GM18519 (cell line): ENCODE results near the gene SMIM7.
A peak's percentile ranks its signal among the peaks of the same experiment; 100 is the strongest.
"Not testable (repeated sequence)": the region's sequence is repeated elsewhere in the genome, so short reads cannot be mapped to it uniquely, and the experiment has no call there.

Experiments used
- ATAC-seq: cut with Tn5 transposase; IDR thresholded peaks from one replicate; pipeline ENCODE4 v1.9.1; 2021; ENCODE audit warnings: mild to moderate bottlenecking, moderate library complexity; ENCODE audit not compliant: unreplicated experiment, low FRiP score

SMIM7 gene

DNA sequence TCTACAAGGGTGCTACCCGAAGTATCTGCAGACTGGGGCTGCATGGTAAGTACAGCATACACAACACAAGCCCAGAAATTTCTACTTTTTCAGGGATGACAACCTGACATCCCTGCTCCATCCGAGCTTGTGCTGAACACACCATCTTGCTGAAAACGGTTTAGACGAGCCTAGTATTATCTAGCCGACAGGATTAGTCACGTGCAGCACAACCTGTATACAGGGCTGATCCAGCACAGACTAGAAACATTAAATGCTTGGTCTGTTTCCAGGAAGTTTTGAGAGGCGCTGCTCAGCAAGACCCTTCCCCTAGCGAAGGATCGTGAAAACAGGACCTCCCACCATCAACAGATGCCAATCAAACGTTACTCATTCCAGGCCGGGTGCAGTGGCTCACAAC is 4.2 kb downstream of the SMIM7 start:
- no peak for ATAC-seq

DNA sequence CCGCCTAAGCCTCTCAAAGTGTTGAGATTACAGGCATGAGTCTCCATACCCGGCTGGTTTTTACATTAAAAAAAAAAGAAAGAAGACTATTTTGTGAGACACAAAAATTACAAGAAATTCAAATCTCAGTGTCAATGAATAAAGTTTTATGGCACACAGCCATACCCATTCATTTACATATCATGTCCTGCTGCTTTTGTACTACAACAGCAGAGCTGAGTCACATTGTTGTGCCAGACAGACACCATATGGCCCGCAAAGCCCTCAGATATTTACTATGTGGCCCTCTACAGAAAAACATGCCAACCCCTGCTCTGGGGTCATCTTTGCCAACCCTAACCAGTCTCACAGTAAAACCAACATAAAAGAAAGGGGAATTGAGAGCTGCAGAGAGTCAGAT is 5.3 kb downstream of the SMIM7 start:
- ATAC-seq: no peak

DNA sequence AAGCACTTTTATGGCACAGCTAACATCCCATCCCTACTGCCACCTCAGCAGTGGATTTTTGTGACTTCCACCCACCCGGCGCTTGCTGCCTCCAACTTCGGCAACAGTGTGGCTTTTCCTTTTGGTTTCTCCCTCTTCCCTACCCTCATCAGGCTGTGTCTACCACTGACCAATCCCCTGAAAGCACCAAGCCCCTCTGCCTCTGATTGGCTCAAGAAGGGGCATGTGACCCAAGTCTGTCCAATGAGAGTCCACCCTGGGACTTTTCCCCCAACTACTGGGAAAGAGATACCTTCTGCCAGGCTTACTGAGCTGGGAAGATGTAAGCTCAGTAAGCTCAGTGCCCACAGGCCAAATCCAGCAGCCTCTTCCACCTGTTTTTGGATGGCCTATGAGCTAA is 5.8 kb downstream of the SMIM7 start:
- ATAC-seq: no peak

DNA sequence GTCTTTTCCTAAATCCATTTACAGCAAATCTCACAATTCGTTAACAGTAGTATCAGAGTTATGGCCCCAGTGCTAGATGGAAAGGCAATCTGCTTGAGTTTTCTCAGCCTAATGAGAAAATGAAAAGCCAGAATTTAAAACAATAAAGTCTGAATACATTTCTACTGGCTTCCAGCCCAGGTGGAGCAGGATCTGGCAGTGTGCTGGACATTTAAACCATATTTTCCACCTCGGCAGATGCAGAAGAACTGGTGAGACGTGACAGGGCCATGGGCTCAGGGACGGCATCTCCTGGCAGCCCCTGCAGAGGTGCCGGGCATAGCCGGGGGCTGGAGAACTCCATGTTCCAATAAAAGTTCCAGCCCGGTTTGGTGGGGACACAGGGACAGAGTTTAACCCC is 7.1 kb downstream of the SMIM7 start:
- no peak for ATAC-seq

DNA sequence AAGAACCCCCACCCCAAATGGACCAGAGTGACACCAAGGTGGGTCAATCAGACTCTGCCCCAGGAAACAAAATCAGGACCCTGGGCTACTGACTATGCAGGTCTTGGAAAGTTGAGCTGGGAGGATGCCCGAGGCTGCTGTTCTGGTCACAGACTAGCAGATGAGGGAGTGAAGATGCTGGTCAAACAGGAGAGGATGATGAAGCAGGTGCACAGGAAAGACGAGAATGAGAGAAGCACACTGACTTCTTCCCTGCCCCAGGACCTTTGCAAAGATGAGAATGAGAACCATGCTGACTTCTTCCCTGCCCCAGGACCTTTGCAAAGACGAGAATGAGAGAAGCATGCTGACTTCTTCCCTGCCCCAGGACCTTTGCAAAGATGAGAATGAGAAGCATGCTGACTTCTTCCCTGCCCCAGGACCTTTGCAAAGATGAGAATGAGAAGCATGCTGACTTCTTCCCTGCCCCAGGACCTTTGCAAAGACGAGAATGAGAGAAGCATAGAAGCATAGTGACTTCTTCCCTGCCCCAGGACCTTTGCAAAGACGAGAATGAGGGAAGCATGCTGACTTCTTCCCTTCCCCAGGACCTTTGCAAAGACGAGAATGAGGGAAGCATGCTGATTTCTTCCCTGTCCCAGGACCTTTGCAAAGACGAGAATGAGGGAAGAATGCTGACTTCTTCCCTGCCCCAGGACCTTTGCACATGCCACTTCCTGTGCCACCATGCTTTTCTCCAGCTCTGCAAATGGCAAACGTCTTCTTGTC is 8.3 kb downstream of the SMIM7 start:
- not testable (repeated sequence) for ATAC-seq

DNA sequence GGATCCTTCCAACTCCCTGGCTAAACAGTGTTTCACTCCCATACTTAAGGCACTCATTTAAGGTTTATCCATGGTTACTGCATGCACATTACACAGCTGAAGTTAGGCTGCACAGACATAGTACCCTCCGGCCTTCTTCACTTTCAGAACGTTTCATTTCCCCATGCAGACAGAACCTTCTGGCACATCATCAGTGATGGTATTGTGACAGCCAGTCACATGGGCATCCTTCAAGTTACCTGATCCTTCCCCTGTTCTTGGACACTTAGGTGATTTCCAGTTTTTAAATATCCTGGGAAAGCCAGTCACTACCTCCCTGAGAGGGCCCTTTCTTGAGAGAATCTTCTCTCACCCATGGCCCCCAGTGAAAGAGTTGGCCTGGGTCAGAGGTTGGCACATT is 9.1 kb downstream of the SMIM7 start:
- no peak for ATAC-seq

DNA sequence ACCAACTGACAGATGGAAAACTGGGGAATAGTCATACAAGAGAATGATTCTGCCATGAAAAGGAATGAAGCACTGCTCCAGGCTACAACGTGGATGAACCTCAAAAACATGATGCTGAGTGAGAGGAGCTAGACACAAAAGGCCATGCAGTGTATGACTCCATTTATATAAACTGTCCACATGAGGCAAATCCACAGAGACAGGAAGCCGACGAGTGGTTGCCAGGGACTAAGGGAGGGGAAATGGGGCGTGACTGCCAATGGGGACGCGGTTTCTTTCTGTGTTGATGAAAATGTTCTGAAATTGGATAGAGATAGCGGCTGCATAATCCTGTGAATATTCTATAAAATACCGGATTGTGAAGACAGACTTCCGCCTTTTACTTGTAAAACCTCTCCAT is 10.2 kb downstream of the SMIM7 start:
- no peak for ATAC-seq

DNA sequence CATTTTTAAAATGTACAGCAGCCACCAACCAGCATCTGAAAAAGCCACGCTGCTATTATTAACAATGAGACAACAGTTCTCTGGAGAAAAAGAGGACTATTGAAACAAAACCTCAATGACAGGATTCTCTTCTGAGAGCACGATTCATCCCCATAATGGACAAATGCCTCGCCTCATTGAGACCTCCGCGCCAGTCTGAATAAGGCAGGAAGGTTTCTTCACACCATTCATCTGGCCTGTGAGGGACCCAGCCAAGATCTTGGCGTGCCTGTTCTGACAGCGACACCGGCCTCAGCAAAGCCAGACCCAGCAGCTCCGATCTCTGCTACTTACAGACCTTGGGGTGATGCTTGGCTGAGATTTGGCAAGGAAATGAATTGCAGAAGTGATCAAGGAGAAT is 14.8 kb downstream of the SMIM7 start:
- no peak for ATAC-seq

DNA sequence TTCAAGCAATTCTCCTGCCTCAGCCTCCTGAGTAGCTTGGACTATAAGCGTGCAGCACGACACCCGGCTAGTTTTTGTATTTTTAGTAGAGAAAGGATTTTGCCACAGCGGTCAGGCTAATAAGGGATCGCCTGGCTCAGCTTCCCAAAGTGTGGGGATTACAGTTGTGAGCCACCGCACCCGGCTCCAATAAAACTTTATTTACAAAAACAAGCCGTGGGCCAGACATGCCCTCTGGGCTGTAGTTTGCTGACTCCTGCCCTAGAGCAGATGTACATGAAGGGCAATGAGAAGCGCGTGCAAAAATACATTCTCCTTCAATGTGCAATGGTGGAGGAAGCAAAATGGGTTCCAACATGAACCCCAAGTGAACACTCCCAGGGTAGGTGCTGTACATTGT is 18.2 kb downstream of the SMIM7 start:
- no peak for ATAC-seq

DNA sequence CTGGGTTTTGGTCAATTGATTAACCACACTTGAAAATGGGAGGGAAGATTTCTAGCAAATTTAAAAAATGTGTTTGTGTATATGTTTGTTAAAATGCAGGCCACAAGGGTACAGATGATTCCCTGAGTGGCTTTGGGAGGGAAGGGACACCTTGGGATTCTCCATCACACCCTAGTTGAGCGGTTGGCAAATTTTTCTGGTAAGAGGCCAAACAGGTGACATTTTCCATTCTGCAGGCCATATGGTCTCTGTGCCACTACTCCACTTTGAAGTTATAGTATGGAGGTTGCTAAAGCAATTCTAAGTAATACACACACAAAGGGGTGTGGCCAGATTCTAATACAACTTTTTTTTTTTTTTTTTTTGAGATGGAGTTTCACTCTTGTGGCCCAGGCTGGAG is 19.0 kb downstream of the SMIM7 start:
- ATAC-seq: no peak

DNA sequence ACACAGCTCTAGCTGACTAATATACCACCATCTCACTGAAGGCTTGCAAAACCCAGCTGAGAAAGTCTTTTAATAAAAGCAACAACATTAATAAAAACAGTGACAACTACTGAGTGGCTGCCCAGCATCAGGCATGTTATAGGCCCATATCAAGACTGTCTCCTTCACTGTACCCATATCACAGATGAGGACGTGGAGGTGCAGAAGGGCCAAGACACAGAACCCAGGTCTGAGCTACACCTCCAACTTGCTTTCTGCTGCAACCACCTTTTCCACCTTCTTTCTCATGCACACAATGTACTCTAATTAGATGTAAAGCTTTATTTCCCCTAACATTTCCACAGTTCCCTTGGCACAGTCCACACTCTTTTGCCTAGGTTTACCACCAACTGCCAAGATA is 21.3 kb downstream of the SMIM7 start:
- no peak for ATAC-seq

DNA sequence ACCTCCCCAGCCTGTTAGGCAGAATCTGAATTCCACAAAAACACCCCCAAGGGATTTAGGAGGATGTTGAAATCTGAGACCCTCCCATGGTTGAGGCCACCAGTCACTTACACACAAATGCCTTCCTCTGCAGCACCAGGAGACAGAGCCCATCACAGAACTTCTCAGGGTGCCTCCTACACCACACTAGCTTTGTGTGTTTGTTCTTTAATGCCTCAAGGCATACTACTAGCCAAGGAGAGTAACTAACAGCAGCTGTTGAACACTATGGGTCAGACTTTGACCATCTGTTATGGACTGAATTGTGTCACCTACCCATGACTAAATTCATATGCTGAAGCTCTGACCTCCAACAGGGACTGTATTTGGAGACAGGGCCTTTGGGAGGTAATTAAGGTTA is 22.4 kb downstream of the SMIM7 start:
- no peak for ATAC-seq

DNA sequence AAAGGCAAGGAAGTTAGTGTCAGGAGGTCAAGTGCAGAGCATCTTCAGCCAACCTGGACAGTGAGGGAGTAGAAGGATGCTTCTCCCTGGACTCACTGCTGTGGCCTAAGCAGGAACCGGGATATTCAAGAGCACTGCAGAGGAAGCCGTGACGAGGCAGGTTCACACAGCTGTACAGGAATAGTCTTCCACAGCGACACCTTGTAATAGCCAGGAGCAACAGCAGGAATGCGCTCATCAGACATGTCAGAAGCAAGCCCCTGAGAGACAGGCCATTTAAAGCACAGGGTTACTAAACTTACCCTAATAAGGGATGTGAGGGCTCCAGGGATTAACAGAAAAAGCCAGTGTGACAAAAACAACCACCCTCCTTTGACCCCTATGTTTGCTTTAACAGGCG is 28.5 kb downstream of the SMIM7 start:
- ATAC-seq: no peak

DNA sequence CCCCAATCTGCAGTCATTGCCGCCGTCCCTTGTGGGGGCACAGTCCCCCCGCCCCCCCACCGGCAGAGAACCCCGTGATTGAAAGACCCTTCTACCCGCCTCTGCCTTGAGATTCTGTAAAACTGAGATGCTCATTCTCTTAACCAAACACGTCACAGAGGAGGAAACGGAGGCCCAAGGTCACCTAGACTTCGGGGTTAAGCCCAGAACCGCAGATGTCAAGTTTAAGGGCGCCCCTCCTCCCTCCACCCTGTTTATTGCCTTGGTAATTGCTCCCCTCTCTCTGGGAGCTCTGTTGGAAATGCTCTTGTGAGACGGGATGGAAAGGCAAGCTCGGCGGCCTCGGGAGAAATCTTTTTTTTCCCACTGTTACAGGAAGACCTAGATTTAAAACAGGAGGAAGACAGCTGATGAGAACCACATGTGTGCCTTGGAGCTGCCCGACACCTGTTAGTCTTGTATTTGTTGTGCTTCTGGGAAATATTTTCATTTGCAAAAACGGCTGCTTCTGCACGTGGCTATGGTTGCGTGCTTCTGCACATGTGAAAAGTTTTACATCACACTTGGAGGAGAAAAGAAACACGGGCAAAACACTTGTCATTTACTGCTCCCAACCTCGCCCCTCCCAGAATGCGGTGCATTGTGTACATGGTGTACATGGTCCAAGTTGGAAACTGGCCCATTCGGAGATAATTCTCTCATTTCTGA is 30.8 kb downstream of the SMIM7 start:
- no peak for ATAC-seq

DNA sequence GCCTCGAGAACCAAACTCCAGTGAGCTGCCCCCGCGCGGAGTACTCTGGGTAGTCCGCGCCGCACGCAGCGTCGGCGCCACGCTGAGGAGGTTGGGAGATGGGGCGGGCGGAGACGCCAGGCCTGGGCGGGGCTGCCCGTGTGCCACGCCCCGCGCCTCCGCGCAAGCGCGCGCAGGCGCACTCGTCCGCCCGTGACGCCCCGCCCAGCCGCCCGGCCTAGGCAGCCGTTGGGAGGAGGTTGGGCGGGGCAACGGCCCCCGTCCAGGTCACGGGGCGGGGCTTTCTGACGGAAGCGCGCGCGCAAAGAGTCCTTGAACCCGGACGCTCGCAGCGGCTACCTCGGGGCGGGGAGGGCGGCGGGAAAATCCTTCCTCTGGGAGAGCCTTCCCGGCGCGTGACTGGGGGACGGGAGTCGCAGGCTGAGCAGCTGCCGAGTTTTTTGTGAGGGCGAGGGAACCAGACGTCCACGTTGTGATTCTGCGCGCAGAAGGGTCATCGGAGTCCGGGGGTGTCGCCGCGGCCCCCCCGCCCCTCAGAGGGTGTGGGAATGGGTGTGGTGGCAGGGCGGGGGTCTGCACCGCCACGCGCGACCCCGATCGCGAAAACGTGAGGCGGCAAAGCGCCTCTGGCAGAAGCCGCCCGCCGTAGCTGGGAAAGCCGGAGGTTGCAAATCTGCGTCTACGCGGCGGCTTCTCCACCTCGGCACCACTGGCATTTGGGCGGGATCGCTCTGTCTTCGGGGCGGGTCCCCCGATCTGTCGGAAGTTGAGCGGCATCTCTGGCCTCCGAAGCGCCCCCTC is 31.6 kb downstream of the SMIM7 start, which contains the start of gene MED26:
MED26 (minus strand) TSS at position 22 of the 801 bp plus-strand sequence. CDS start 261 bp downstream, outside the sequence.
- peak; percentile 69 for ATAC-seq

DNA sequence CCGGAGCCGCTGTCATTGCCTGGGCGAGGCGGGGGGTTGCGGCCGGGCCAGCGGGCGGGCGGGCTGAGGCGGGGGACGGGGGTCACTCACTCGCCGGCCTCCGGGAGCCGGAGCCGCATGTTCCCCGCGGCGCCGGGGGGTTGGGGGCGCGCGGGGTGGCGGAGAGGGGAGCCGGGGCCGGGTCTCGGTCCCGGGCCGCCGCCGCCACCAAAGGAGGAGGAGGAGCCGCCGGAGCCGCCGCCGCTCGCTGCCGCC is 32.1 kb downstream of the SMIM7 start:
- no peak for ATAC-seq

DNA sequence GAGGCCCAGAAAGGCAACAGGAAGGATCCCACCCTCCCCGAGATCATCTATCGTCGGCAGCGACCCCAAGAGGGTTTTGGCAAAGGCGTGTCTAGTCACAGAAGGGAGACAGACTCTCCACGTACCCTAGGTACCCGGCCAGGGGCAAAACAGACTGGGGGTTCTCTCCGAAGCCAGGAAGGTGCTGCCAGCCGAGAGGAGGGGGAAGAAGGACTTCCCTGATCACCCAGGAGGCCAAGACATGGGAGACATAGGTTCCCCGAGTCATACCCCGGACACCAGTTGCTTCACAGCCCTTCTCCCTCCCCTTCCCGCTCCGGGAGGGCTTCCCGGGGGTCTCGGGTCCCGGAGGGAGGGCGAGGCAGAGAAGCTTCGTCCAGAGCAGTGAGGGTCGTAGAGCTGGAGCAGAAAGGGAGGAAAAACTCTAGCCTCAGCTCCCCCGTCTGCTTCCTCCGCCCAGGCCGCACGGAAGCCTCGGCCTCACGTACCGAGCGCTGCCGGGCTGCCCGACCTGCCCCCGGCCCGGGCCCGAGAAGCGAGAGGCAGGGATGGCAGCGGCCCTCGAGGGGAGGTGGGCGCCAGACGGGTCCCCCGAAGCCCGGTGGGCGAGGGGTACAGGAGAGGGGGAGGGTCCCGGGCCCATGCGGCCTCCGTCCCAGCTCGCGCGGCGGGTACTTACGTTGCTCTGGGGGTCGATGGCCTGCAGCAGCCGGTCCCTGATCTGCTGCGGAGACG is 32.6 kb downstream of the SMIM7 start:
- no peak for ATAC-seq

DNA sequence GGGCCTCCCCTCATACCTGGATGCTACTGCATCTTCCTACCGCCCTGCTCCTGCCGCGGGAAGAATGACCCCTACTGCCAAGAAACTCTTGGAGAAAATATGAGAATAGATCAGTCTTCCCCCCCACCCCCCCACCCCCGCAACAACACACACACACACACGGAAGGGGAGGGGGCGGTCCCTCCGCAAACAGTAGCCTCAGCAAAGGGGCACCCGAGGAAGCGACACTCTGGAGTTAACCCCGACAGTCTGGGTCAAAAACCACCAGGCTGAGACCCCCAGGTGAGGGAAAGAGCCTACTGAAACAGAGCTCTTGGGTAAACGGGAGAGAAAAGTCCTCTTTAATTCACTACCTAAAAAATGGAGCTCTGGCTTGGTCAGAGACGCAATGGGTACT is 33.1 kb downstream of the SMIM7 start:
- no peak for ATAC-seq

DNA sequence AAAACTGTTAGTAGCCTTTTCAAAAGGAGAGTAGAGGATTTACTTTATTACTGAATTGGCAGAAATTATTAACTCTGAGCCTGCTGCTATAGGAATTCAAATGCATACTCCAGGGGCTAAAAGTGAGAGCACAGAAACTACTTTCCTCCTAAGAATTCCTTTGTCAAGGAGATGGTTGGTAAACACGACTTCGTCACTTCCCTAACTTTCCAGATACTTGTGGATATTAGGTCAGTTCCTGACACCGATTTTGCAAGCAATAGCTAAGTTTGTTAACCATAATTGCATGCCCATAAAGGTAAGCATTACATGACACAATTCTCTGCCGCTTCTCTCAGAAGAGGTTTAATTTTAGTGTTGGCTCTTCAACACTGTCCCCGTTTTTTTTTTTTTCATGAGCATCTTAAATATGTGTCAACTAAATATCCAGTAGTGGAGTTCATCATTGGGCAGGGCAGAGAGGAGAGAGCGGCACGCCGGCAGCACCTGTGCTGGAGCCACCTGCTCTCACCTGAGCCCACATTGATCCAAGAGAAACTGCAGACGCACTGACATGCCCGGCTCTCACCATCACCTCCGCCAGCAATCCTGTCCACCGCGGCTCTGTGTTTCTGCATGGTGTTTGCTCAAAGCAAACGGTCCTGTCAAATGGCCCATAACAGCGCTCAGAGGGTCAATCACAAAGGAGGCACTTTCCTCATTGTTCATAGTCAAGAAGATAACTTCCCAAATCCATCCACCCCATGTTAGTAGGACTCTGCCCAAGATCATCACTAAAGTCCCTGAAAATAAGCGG is 34.6 kb downstream of the SMIM7 start:
- no peak for ATAC-seq

DNA sequence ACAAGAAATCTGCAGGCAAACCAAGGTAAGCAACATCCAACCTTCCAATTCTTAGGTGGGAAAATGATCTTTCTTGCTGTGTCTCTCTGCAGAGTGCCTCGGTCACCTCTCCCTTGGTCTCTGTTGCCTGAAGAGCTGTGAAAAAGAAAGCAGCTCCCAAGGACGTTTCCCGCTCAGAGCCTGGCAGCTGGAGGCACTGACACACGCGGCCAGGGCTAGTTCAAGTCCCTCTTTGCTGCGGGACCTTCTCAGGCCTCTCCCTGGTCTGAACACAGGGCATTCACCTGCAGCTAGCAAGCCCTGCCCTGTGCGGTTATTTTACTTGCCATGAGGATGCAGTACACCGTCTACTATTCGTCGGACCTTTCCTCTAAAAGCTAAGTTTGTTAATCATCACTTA is 35.7 kb downstream of the SMIM7 start:
- no peak for ATAC-seq
